Middle frontal gyrus (tissue), 1 donor: Measurements from ENCODE around the gene RARB.

ENCODE experiments used
- DNase-seq: peaks from one replicate; pipeline ENCODE4 v3.0.0-alpha.2; 2015; ENCODE audit warnings: low spot score; ENCODE audit errors: extremely low spot score

The RARB gene

GRCh38 chr3:25594007-25594502 lies 166.0 kb downstream of the RARB start:
- no peak for DNase-seq

DNA sequence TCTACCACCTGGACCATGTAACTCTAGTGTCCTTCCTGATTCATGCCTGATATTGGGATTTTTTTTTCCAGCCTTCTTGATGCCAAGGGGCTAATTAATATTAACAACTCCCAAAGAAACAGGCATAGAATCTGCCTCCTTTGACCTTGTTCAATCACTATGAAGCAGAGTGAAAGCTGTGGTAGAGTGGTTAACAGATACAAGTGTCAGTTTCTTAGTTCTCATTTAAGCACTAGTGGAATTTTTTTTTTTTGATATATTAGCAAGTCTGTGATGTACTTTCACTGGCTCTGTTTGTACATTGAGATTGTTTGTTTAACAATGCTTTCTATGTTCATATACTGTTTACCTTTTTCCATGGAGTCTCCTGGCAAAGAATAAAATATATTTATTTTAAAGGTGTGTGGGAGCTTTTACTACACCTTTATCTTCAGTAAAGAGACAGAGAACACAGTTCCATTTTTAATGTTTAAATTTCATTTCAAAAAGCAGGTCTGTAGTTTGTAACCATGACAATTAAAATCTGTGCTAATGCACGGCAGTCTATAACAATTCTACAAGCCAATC lies 169.6 kb downstream of the RARB start:
- DNase-seq: no peak

DNA sequence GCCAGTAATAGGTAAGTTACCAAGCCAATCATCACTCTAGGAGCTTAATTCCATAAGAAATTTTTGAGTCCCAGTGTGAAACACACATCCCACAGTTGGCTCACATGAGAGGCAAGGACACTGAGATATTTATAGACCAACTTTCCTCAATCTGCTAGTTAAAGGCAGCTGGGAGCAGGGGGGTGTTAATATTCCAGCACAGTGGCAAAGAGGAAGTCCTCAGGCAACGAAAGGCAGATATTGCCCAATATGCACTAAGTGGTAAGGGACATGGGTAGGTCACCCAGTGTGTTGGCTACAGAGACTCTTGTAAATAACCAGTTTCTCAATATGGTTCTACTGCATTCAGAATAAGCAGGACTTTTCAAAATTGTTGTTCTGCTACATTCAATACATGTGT lies 175.6 kb downstream of the RARB start:
- DNase-seq: no peak

GRCh38 chr3:25604107-25604805 lies 176.2 kb downstream of the RARB start:
- DNase-seq: no peak

- DNase-seq: no peak
Measured at GRCh38 chr3:25610167-25610566, 182.1 kb downstream of the RARB start.

GRCh38 chr3:25610779-25611178 lies 182.7 kb downstream of the RARB start:
- DNase-seq: no peak

DNA sequence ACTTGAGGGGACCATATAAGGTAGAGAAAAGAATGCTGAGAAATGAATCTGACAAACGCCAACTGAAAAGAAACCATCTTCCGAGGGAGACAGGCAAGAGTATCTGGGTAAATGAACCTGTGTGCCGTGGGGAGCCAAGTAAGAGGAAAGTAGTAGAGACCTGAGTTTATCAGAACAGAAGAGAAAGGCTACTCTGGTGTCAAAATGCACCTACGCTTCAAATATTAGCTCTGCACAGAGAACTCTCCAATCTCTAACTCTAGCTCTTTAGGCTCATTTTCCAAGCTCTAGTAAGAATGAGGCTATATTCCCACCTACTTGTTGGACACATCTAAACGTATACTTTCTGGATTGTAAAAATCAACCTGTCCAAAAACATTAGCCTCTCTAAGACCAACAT lies 183.1 kb downstream of the RARB start:
- no peak for DNase-seq

- no peak for DNase-seq
Measured at GRCh38 chr3:25618028-25618427, 190.0 kb downstream of the RARB start.

GRCh38 chr3:25619382-25619781 lies 191.3 kb downstream of the RARB start:
- DNase-seq: no peak

GRCh38 chr3:25620493-25620892 lies 192.4 kb downstream of the RARB start:
- no peak for DNase-seq

- DNase-seq: no peak
Measured at GRCh38 chr3:25621087-25621486, 193.0 kb downstream of the RARB start.

GRCh38 chr3:25631989-25632388 lies 203.9 kb downstream of the RARB start:
- DNase-seq: no peak

GRCh38 chr3:25633919-25634318 lies 205.9 kb downstream of the RARB start:
- DNase-seq: no peak

DNA sequence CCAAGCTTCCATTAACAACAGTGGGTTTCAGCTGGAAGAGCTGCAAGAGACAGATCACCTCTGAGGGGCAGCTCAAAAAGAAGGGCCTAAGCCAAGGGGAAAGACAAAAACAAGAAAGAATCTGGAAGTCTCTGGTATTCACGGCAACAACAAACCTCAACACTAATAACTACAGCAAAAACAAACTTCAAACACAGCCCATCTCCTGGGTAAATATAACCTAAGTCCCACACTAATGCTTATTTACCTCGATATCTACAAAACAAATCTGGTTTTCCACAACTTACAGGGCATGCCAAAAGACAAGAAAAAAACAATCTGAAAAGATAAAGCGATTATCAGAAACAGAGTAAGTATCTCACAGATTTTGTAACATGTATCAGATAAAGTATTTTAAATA lies 207.0 kb downstream of the RARB start:
- DNase-seq: no peak
